Glutamatergic neuron (in vitro differentiated cells): Measurements from ENCODE around the gene CCDC18. TPM values are rescaled to one million over a fixed set of nuclear protein-coding genes. Genes with fewer than 3 reads are reported as not detected.
"Not testable (repeated sequence)": the region's sequence is repeated elsewhere in the genome, so short reads cannot be mapped to it uniquely, and the experiment has no call there.

Experiments used
- DNase-seq: peaks from one replicate; pipeline ENCODE4 v3.0.0; 2022
- H3K27ac Mint-ChIP-seq: one replicate; pipeline ENCODE4 v1.8.0; 2020; ENCODE audit warnings: mild to moderate bottlenecking, mixed read lengths, inconsistent platforms; ENCODE audit not compliant: unreplicated experiment
- H3K27me3 Mint-ChIP-seq: one replicate; pipeline ENCODE4 v1.8.0; 2020; ENCODE audit warnings: mild to moderate bottlenecking, moderate library complexity, mixed read lengths, inconsistent platforms; ENCODE audit not compliant: unreplicated experiment
- H3K36me3 Mint-ChIP-seq: one replicate; pipeline ENCODE4 v1.8.0; 2020; ENCODE audit warnings: mild to moderate bottlenecking, mixed read lengths, inconsistent platforms; ENCODE audit not compliant: unreplicated experiment
- H3K4me1 Mint-ChIP-seq: one replicate; pipeline ENCODE4 v1.8.0; 2020; ENCODE audit warnings: mild to moderate bottlenecking, low read depth, mixed read lengths, inconsistent platforms; ENCODE audit not compliant: unreplicated experiment
- H3K4me3 Mint-ChIP-seq: one replicate; pipeline ENCODE4 v1.8.0; 2020; ENCODE audit warnings: mild to moderate bottlenecking, mixed read lengths, inconsistent platforms; ENCODE audit not compliant: unreplicated experiment
- H3K9me3 Mint-ChIP-seq: one replicate; pipeline ENCODE4 v1.8.0; 2020; ENCODE audit warnings: mild to moderate bottlenecking, moderate library complexity, mixed read lengths, inconsistent platforms; ENCODE audit not compliant: unreplicated experiment
- CTCF ChIP-seq: fragments of 200-600 bp; sonication (generic); IDR thresholded peaks from one replicate; pipeline ENCODE4 v1.5.0; 2021; ENCODE audit not compliant: partially characterized antibody, unreplicated experiment
- total RNA-seq: library from RNA; stranded (reverse); fragmentation: NEBNext Ultra II Directional; extraction: Animal tissue kit (Norgen Biotek cat#: 25700); gene quantifications from one replicate; pipeline ENCODE4 v1.2.1, GENCODE V29; 2021; ENCODE audit not compliant: unreplicated experiment

The CCDC18 gene
- total RNA-seq, 1 donor from 2014 or later, result 9.9 TPM

GRCh38 chr1:93206567-93206954 is 26.0 kb downstream of the CCDC18 start:
- no peak for TF ChIP-seq CTCF
- Mint-ChIP-seq H3K4me1 (no peaks in the 10 kb centered on the region), H3K36me3 (no peaks in the 10 kb centered on the region), H3K4me3 (no peak overlapping the region), H3K9me3 (no peaks in the 10 kb centered on the region), H3K27ac (no peak overlapping the region), H3K27me3 (no peaks in the 10 kb centered on the region)
- no peak for DNase-seq

GRCh38 chr1:93207211-93207610 is 26.7 kb downstream of the CCDC18 start:
- no peak overlapping the region for H3K27ac Mint-ChIP-seq
- no peak overlapping the region for H3K4me3 Mint-ChIP-seq
- no peaks in the 10 kb centered on the region for H3K9me3 Mint-ChIP-seq
- no peak for TF ChIP-seq CTCF
- DNase-seq, result no peak
- H3K27me3 Mint-ChIP-seq, result no peaks in the 10 kb centered on the region
- no peaks in the 10 kb centered on the region for H3K4me1 Mint-ChIP-seq
- H3K36me3 Mint-ChIP-seq, result no peaks in the 10 kb centered on the region

GRCh38 chr1:93215322-93215721 is 34.8 kb downstream of the CCDC18 start:
- Mint-ChIP-seq H3K27me3 (peaks cover 1% of the 10 kb centered on the region), H3K4me1 (no peaks in the 10 kb centered on the region), H3K27ac (no peak overlapping the region), H3K4me3 (no peak overlapping the region), H3K9me3 (no peaks in the 10 kb centered on the region), H3K36me3 (no peaks in the 10 kb centered on the region)
- no peak for TF ChIP-seq CTCF
- DNase-seq, result no peak

- DNase-seq, result no peak
- no peak overlapping the region for H3K27ac Mint-ChIP-seq
- H3K4me3 Mint-ChIP-seq, result no peak overlapping the region
- H3K9me3 Mint-ChIP-seq, result peaks cover 2% of the 10 kb centered on the region
- H3K4me1 Mint-ChIP-seq, result no peaks in the 10 kb centered on the region
- H3K36me3 Mint-ChIP-seq, result no peaks in the 10 kb centered on the region
- TF ChIP-seq CTCF, result no peak
- peaks cover 1% of the 10 kb centered on the region for H3K27me3 Mint-ChIP-seq
Observed at GRCh38 chr1:93219443-93219842, 38.9 kb downstream of the CCDC18 start.

- not testable (repeated sequence) for H3K4me1 Mint-ChIP-seq, H3K4me3 Mint-ChIP-seq
Observed at GRCh38 chr1:93220716-93221115, 40.2 kb downstream of the CCDC18 start.

GRCh38 chr1:93221913-93222312 is 41.4 kb downstream of the CCDC18 start:
- Mint-ChIP-seq H3K4me3 (no peak overlapping the region), H3K27ac (no peak overlapping the region), H3K4me1 (no peaks in the 10 kb centered on the region), H3K36me3 (no peaks in the 10 kb centered on the region), H3K9me3 (peaks cover 2% of the 10 kb centered on the region), H3K27me3 (peaks cover 1% of the 10 kb centered on the region)
- no peak for DNase-seq
- TF ChIP-seq CTCF, result no peak

More at GRCh38 chr1:93220716-93221115, 40.2 kb downstream of the CCDC18 start:
- not testable (repeated sequence) for H3K27ac Mint-ChIP-seq, H3K36me3 Mint-ChIP-seq, H3K9me3 Mint-ChIP-seq, DNase-seq, H3K27me3 Mint-ChIP-seq
